ENCODE data around the gene SOX5.

SOX5 gene

DNA sequence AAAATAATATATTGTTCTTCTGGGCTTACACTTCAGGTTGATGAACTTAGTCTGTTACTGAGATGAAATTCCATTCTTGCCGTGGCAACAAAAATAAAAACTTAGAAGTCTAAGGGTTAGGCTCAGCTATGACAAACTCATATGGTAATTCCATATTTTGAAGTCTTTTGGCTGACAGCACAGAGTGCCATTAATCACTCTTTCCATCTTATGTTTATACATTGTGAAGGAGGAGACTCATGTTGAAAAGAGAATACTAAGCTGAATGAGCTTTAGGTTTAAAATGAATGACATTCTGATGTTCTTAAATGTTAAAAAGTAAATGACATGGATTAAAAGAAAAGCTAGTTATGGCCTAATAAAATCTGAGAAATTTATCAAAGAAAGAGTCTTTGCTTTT is 291.9 kb downstream of the SOX5 start:
- TF ChIP-seq CTCF (IDR thresholded peaks at IDR 0.05; ENCODE audit: low read depth, low read length): no peak

GRCh38 chr12:23655884-23656283 is 293.6 kb downstream of the SOX5 start:
- no peak for DNase-seq (ENCODE audit: low read depth in 2 of 2)
- no peak overlapping the region for H3K4me3 ChIP-seq (replicated peaks in 1 of 2; ENCODE audit: low read depth in 2 of 2, low read length in 2 of 2)
- TF ChIP-seq CTCF (IDR thresholded peaks at IDR 0.05; ENCODE audit: low read depth, low read length): no peak

More for the DNA sequence above, 291.9 kb downstream of the SOX5 start:
- H3K4me3 ChIP-seq (replicated peaks in 1 of 2; ENCODE audit: low read depth in 2 of 2, low read length in 2 of 2): no peak overlapping the region
- DNase-seq (ENCODE audit: low read depth in 2 of 2): no peak

GRCh38 chr12:23655112-23655511 is 294.4 kb downstream of the SOX5 start:
- TF ChIP-seq CTCF (IDR thresholded peaks at IDR 0.05; ENCODE audit: low read depth, low read length): no peak
- DNase-seq (ENCODE audit: low read depth in 2 of 2): no peak
- no peak overlapping the region for H3K4me3 ChIP-seq (replicated peaks in 1 of 2; ENCODE audit: low read depth in 2 of 2, low read length in 2 of 2)

GRCh38 chr12:23648546-23648945 is 300.9 kb downstream of the SOX5 start:
- H3K4me3 ChIP-seq (replicated peaks in 1 of 2; ENCODE audit: low read depth in 2 of 2, low read length in 2 of 2): no peak overlapping the region
- TF ChIP-seq CTCF (IDR thresholded peaks at IDR 0.05; ENCODE audit: low read depth, low read length): no peak
- no peak for DNase-seq (ENCODE audit: low read depth in 2 of 2)

GRCh38 chr12:23640754-23641153 is 308.7 kb downstream of the SOX5 start:
- TF ChIP-seq CTCF (IDR thresholded peaks at IDR 0.05; ENCODE audit: low read depth, low read length): no peak
- no peak for DNase-seq (ENCODE audit: low read depth in 2 of 2)

DNA sequence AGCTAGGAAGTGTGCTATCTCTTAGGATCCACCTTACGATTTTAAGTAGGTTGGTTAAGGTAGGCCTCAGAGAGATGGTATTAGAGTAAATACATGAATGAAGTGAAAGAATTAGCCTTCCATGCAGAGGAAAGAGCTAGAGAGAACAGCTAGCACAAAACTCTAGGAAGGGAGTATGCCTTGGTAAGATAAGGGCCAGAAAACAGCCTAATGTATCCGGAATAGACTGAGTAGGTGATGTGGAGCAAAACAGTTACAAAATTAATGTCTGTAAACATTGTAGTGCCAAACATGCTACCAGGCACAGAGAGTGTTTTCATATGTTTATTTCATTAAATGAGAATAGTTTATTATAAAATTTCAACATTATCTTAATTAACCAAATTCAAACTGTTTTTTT is 315.1 kb downstream of the SOX5 start:
- no peak for TF ChIP-seq CTCF (IDR thresholded peaks at IDR 0.05; ENCODE audit: low read depth, low read length)
- no peak overlapping the region for H3K4me3 ChIP-seq (replicated peaks in 1 of 2; ENCODE audit: low read depth in 2 of 2, low read length in 2 of 2)
- DNase-seq (ENCODE audit: low read depth in 2 of 2): no peak

More at GRCh38 chr12:23640754-23641153, 308.7 kb downstream of the SOX5 start:
- no peak overlapping the region for H3K4me3 ChIP-seq (replicated peaks in 1 of 2; ENCODE audit: low read depth in 2 of 2, low read length in 2 of 2)

GRCh38 chr12:23631786-23632377 is 317.6 kb downstream of the SOX5 start:
- peak in 1 of 2 donors; percentile 7 for DNase-seq (ENCODE audit: low read depth in 2 of 2)
- no peak for TF ChIP-seq CTCF (IDR thresholded peaks at IDR 0.05; ENCODE audit: low read depth, low read length)
- H3K4me3 ChIP-seq (replicated peaks in 1 of 2; ENCODE audit: low read depth in 2 of 2, low read length in 2 of 2): no peak overlapping the region
